H1 (cell line): Measurements from ENCODE around the gene MRAP. TPM values are rescaled to one million over a fixed set of nuclear protein-coding genes. Genes with fewer than 3 reads are reported as not detected.

ENCODE experiments used
- CTCF ChIA-PET: fragments of 300-600 bp; sonication (Branson Sonifier 250); formaldehyde crosslinking; loops from one replicate; lab custom pipeline; 2021; ENCODE audit not compliant: partially characterized antibody; lab: Charles Lee
- POLR2A ChIA-PET: fragments of 300-600 bp; sonication (Branson Sonifier 250); formaldehyde crosslinking; loops from one replicate; lab custom pipeline; 2021; ENCODE audit warnings: inconsistent platforms; ENCODE audit not compliant: partially characterized antibody; lab: Charles Lee
- DNase-seq, 2 experiments: peaks; one replicate each; pipeline versions ENCODE4 v3.0.0 to v3.0.0-alpha.2; 2010 to 2022; ENCODE audit warnings: low spot score in 2 of 2, low read depth in 1 of 2, mixed read lengths in 1 of 2
- FAIRE-seq: peaks from 2 replicates; lab custom pipeline; 2011; peaks lifted over from hg19 to GRCh38; lab: Jason Lieb, UNC
- H2AFZ ChIP-seq: 2 replicates; pipeline ENCODE4 v1.8.1; 2012; ENCODE audit warnings: low read length, inconsistent platforms
- H2AK5ac ChIP-seq: 2 replicates; pipeline ENCODE4 v1.6.1; 2013; ENCODE audit warnings: low read depth, low read length
- H2BK120ac ChIP-seq: replicated peaks from 2 replicates; pipeline ENCODE3; 2013; ENCODE audit warnings: low read depth, low read length, inconsistent platforms
- H2BK12ac ChIP-seq: 2 replicates; pipeline ENCODE4 v1.6.1; 2013; ENCODE audit warnings: low read depth, low read length
- H2BK15ac ChIP-seq: 2 replicates; pipeline ENCODE4 v1.6.1; 2013; ENCODE audit warnings: low read length
- H2BK20ac ChIP-seq: 2 replicates; pipeline ENCODE4 v1.6.1; 2013; ENCODE audit warnings: low read length
- H2BK5ac ChIP-seq: 2 replicates; pipeline ENCODE4 v1.6.1; 2013; ENCODE audit warnings: low read depth, low read length
- H3K14ac ChIP-seq: 2 replicates; pipeline ENCODE4 v1.6.1; 2013; ENCODE audit warnings: inconsistent platforms; ENCODE audit not compliant: insufficient read length
- H3K18ac ChIP-seq: 2 replicates; pipeline ENCODE4 v1.6.1; 2013; ENCODE audit warnings: low read length; ENCODE audit errors: extremely low read depth
- H3K23ac ChIP-seq: 2 replicates; pipeline ENCODE4 v1.6.1; 2013; ENCODE audit warnings: inconsistent platforms; ENCODE audit not compliant: insufficient read length
- H3K23me2 ChIP-seq: 2 replicates; pipeline ENCODE4 v1.6.1; 2013; ENCODE audit warnings: low read depth, low read length
- H3K27ac ChIP-seq: 2 replicates; pipeline ENCODE4 v1.6.1; 2011; ENCODE audit warnings: low read depth, low read length, inconsistent platforms
- H3K27me3 ChIP-seq, 4 experiments: replicated peaks in 1 of 4; 1 replicate in 1 of 4; 2 replicates in 3 of 4; pipeline versions ENCODE4 v1.6.1 to v1.8.1; 2011 to 2013; ENCODE audit warnings: low read length in 3 of 4, mild to moderate bottlenecking in 3 of 4, inconsistent platforms in 2 of 4, mixed read lengths in 2 of 4, moderate library complexity in 1 of 4; ENCODE audit not compliant: control insufficient read depth in 3 of 4, insufficient read depth in 3 of 4; ENCODE audit errors: extremely low read depth in 1 of 4
- H3K36me3 ChIP-seq, 4 experiments: 2 replicates each; pipeline versions ENCODE4 v1.6.1 to v1.8.1; 2011 to 2013; ENCODE audit warnings: mild to moderate bottlenecking in 4 of 4, low read length in 3 of 4, moderate library complexity in 2 of 4, control low read depth in 1 of 4, inconsistent platforms in 1 of 4; ENCODE audit not compliant: insufficient read depth in 4 of 4, control insufficient read depth in 2 of 4
- H3K4ac ChIP-seq: replicated peaks from 2 replicates; pipeline ENCODE3; 2013; ENCODE audit warnings: low read length, low read depth, mixed read lengths, inconsistent platforms; ENCODE audit not compliant: insufficient read length
- H3K4me1 ChIP-seq, 4 experiments: replicated peaks in 1 of 4; 1 replicate in 1 of 4; 2 replicates in 3 of 4; pipeline versions ENCODE4 v1.6.1 to v1.8.1; 2011 to 2013; ENCODE audit warnings: low read length in 3 of 4, inconsistent platforms in 2 of 4, mixed read lengths in 1 of 4; ENCODE audit not compliant: insufficient read depth in 4 of 4, control insufficient read depth in 3 of 4
- H3K4me2 ChIP-seq, 2 experiments: 2 replicates each; pipeline versions ENCODE4 v1.6.1 to v1.8.1; 2011 to 2013; ENCODE audit warnings: low read depth in 2 of 2, low read length in 2 of 2, control low read depth in 1 of 2, inconsistent platforms in 1 of 2, mild to moderate bottlenecking in 1 of 2; ENCODE audit not compliant: insufficient read depth in 1 of 2
- H3K4me3 ChIP-seq, 4 experiments: fragments of 200-600, 300-600 bp in 1 of 4; sonication (generic), shearing (Covaris generic), sonication (Bioruptor Twin) in 1 of 4; 2 replicates each; pipeline versions ENCODE4 v1.5.1 to v1.8.1; 2011 to 2016; ENCODE audit warnings: low read length in 4 of 4, low read depth in 3 of 4, control low read depth in 2 of 4, inconsistent platforms in 2 of 4, mild to moderate bottlenecking in 2 of 4, mixed read lengths in 1 of 4, moderate library complexity in 1 of 4; ENCODE audit not compliant: insufficient read depth in 2 of 4; ENCODE audit errors: extremely low read depth in 1 of 4
- H3K56ac ChIP-seq: replicated peaks from 2 replicates; pipeline ENCODE3; 2013; ENCODE audit warnings: low read depth, mild to moderate bottlenecking, mixed read lengths, low read length, inconsistent platforms; ENCODE audit not compliant: insufficient read length
- H3K79me1 ChIP-seq: 2 replicates; pipeline ENCODE4 v1.6.1; 2013; ENCODE audit warnings: low read depth, low read length, control low read depth
- H3K79me2 ChIP-seq, 2 experiments: 2 replicates each; pipeline versions ENCODE4 v1.6.1 to v1.8.1; 2012 to 2013; ENCODE audit warnings: low read length in 2 of 2, mild to moderate bottlenecking in 2 of 2, inconsistent platforms in 1 of 2; ENCODE audit not compliant: insufficient read depth in 2 of 2, control insufficient read depth in 1 of 2
- H3K9ac ChIP-seq, 4 experiments: replicated peaks in 1 of 4; 1 replicate in 1 of 4; 2 replicates in 3 of 4; pipeline versions ENCODE4 v1.6.1 to v1.8.1; 2011 to 2013; ENCODE audit warnings: low read depth in 3 of 4, low read length in 3 of 4, control low read depth in 2 of 4, mild to moderate bottlenecking in 2 of 4, moderate library complexity in 2 of 4, inconsistent platforms in 1 of 4; ENCODE audit errors: extremely low read depth in 1 of 4
- H3K9me3 ChIP-seq, 2 experiments: 2 replicates each; pipeline versions ENCODE4 v1.6.1 to v1.8.1; 2012 to 2013; ENCODE audit warnings: mild to moderate bottlenecking in 2 of 2, moderate library complexity in 2 of 2, control low read depth in 1 of 2, inconsistent platforms in 1 of 2, low read depth in 1 of 2, low read length in 1 of 2, mixed read lengths in 1 of 2; ENCODE audit not compliant: insufficient read depth in 2 of 2
- H4K20me1 ChIP-seq, 2 experiments: replicated peaks in 1 of 2; 2 replicates each; pipeline versions ENCODE3 to v1.8.1; 2011 to 2013; ENCODE audit warnings: inconsistent platforms in 2 of 2, low read length in 2 of 2, mild to moderate bottlenecking in 1 of 2; ENCODE audit not compliant: insufficient read depth in 2 of 2, control insufficient read depth in 1 of 2
- H4K5ac ChIP-seq: 2 replicates; pipeline ENCODE4 v1.6.1; 2013; ENCODE audit warnings: low read length, low read depth, mixed read lengths, inconsistent platforms; ENCODE audit not compliant: insufficient read length
- H4K8ac ChIP-seq: 2 replicates; pipeline ENCODE4 v1.8.0; 2013; ENCODE audit warnings: mild to moderate bottlenecking, moderate library complexity, low read length, inconsistent platforms; ENCODE audit not compliant: insufficient read depth; ENCODE audit errors: extremely low read depth
- H4K91ac ChIP-seq: replicated peaks from 2 replicates; pipeline ENCODE3; 2013; ENCODE audit warnings: low read length, mixed read lengths, inconsistent platforms; ENCODE audit not compliant: insufficient read length
- BACH1 ChIP-seq: IDR thresholded peaks from 2 replicates; pipeline ENCODE4 v1.6.1; 2012; ENCODE audit warnings: low read length, improper control_type of control experiment
- BCL11A ChIP-seq, 2 experiments: IDR thresholded peaks; one replicate each; pipeline ENCODE4 v1.6.1; 2011; ENCODE audit warnings: low read depth in 2 of 2, low read length in 2 of 2, mild to moderate bottlenecking in 2 of 2
- CBX8 ChIP-seq: fragments of 300-800, 300-1000 bp; sonication (generic); IDR thresholded peaks from 2 replicates; pipeline ENCODE4 v1.7.1; 2016; ENCODE audit warnings: low read depth, low read length, borderline replicate concordance
- EGR1 ChIP-seq: IDR thresholded peaks from 2 replicates; pipeline ENCODE4 v1.6.1; 2011; ENCODE audit warnings: low read depth, low read length, borderline replicate concordance
- HDAC2 ChIP-seq, 2 experiments: fragments of 300-600 bp in 1 of 2; sonication (generic) in 1 of 2; IDR thresholded peaks; 2 replicates each; pipeline ENCODE4 v1.6.1; 2011 to 2012; ENCODE audit warnings: low read depth in 2 of 2, low read length in 2 of 2, mild to moderate bottlenecking in 2 of 2, moderate library complexity in 2 of 2, borderline replicate concordance in 1 of 2, inconsistent platforms in 1 of 2
- MAFK ChIP-seq: IDR thresholded peaks from 2 replicates; pipeline ENCODE4 v1.6.1; 2012; ENCODE audit warnings: low read depth, mild to moderate bottlenecking, improper control_type of control experiment, low read length
- RAD21 ChIP-seq, 2 experiments: IDR thresholded peaks in 1 of 2; conservative IDR thresholded peaks in 1 of 2; 2 replicates each; pipeline ENCODE4 v1.6.1; 2011; ENCODE audit warnings: low read depth in 2 of 2, low read length in 2 of 2, improper control_type of control experiment in 1 of 2, inconsistent platforms in 1 of 2, mild to moderate bottlenecking in 1 of 2, moderate library complexity in 1 of 2
- RFX5 ChIP-seq: IDR thresholded peaks from 2 replicates; pipeline ENCODE4 v1.6.1; 2011; ENCODE audit warnings: low read depth, low read length, improper control_type of control experiment, borderline replicate concordance
- RXRA ChIP-seq: IDR thresholded peaks from 2 replicates; pipeline ENCODE4 v1.6.1; 2011; ENCODE audit warnings: low read depth, mild to moderate bottlenecking, low read length, moderate library complexity; ENCODE audit not compliant: insufficient read depth
- SIRT6 ChIP-seq: IDR thresholded peaks from one replicate; pipeline ENCODE4 v1.7.1; 2012; ENCODE audit warnings: low read length, inconsistent platforms
- SP1 ChIP-seq: IDR thresholded peaks from 2 replicates; pipeline ENCODE4 v1.6.1; 2011; ENCODE audit warnings: low read depth, low read length
- TCF12 ChIP-seq: IDR thresholded peaks from 2 replicates; pipeline ENCODE4 v1.6.1; 2011; ENCODE audit warnings: low read depth, mild to moderate bottlenecking, low read length
- USF2 ChIP-seq: IDR thresholded peaks from 2 replicates; pipeline ENCODE4 v1.6.1; 2011; ENCODE audit warnings: low read length, improper control_type of control experiment
- WGBS, 2 experiments: shearing (Covaris generic) in 1 of 2; methylation state at CpG; one replicate each; pipeline versions ENCODE4 v1.1.6 to v1.1.7; 2013 to 2015; ENCODE audit warnings: low lambda C conversion rate in 2 of 2, mixed read lengths in 2 of 2, inconsistent platforms in 1 of 2, low coverage in 1 of 2, missing lambda C conversion rate in 1 of 2; ENCODE audit not compliant: insufficient replicate concordance in 2 of 2, insufficient coverage in 1 of 2, insufficient read length in 1 of 2; ENCODE audit errors: extremely low coverage in 1 of 2, missing lambda C conversion rate in 1 of 2; 5-methylcytosine and 5-hydroxymethylcytosine counted together
- polyA plus RNA-seq, 7 experiments: library from polyadenylated mRNA; depleted of rRNA in 3 of 7; stranded (reverse) in 5 of 7; unstranded in 2 of 7; fragments of >200 nt in 5 of 7; fragments of 200-250 nt in 2 of 7; gene quantifications; 1 replicate in 5 of 7; 2 replicates in 1 of 7; 4 replicates in 1 of 7; pipeline versions ENCODE4 v1.2.1 to v1.2.3, GENCODE V29; 2011 to 2013; ENCODE audit warnings: missing spikeins in 2 of 7, mixed read lengths in 2 of 7
- total RNA-seq: library from RNA; stranded (reverse); fragmentation: NEBNext Ultra II Directional; extraction: Animal tissue kit (Norgen Biotek cat#: 25700); gene quantifications from 2 replicates; pipeline ENCODE4 v1.2.1, GENCODE V29; 2021

MRAP gene
- total and polyA plus RNA-seq, 2 of the 8 experiments (the other 6 are each of a cell fraction or from before 2014, with no cell fraction given) = not detected

GRCh38 chr21:32308696-32309095, 10.0 kb downstream of the MRAP start:
- Histone ChIP-seq H2BK12ac (no peak overlapping the region), H3K27me3 (no peaks in the 10 kb centered on the region), H2BK5ac (no peak overlapping the region), H3K4me3 (no peak overlapping the region), H3K36me3 (peaks cover 2 to 13% (median 4%) of the 10 kb centered on the region in 4 experiments; a peak in 6 of 8 replicates), H4K8ac (no peak overlapping the region), H2BK120ac (no peak overlapping the region), H3K9me3 (no peaks in the 10 kb centered on the region), H4K91ac (no peak overlapping the region), H2AFZ (no peak overlapping the region), H2BK15ac (no peak overlapping the region), H3K9ac (no peak overlapping the region; a peak in 1 of 7 replicates), H3K18ac (no peak overlapping the region), H3K14ac (no peak overlapping the region), H3K79me1 (peaks cover 5% of the 10 kb centered on the region; the same call in 1 of the 2 replicates), H2BK20ac (no peak overlapping the region), H4K5ac (no peak overlapping the region), H3K56ac (no peak overlapping the region), H3K23me2 (no peaks in the 10 kb centered on the region), H3K4ac (no peak overlapping the region), H3K4me1 (peaks cover 0 to 7% (median 4%) of the 10 kb centered on the region in 4 experiments; a peak in 5 of 7 replicates), H3K27ac (no peak overlapping the region), H4K20me1 (peaks cover 0 to 2% of the 10 kb centered on the region in 2 experiments), H2AK5ac (no peak overlapping the region), H3K4me2 (no peak overlapping the region), H3K79me2 (no peaks in the 10 kb centered on the region), H3K23ac (no peak overlapping the region)
- POLR2A ChIA-PET = interaction anchor here (0.6 kb wide), 2 partner anchors 24 to 305 kb away, joined by 3 to 4 read pairs; no protein-coding TSS in a partner anchor
- WGBS, 2 experiments = 94% methylated on average over 10 of the region's 10 CpGs; no CpG with 5 or more reads in 1 of the 2 experiments
- CTCF ChIA-PET = interaction anchor here (0.7 to 1.5 kb wide), 8 partner anchors 9 to 281 kb away, joined by 3 to 5 read pairs (median 3); no protein-coding TSS in a partner anchor
- FAIRE-seq (no peak), DNase-seq (peak in 1 of 2 experiments; percentile 39)
- no peak for TF ChIP-seq USF2
- TF ChIP-seq RXRA = no peak
- TF ChIP-seq MAFK = no peak
- no peak for TF ChIP-seq HDAC2 (IDR thresholded peaks at IDR 0.05; ENCODE audit: borderline replicate concordance in 1 of 2, low read depth in 2 of 2, low read length in 2 of 2)
- no peak for TF ChIP-seq EGR1
- TF ChIP-seq SIRT6 = no peak
- no peak for TF ChIP-seq TCF12
- TF ChIP-seq RAD21 (IDR thresholded peaks at IDR 0.05 in 1 of 2, conservative IDR thresholded peaks at IDR 0.05 in 1 of 2; ENCODE audit: low read depth in 2 of 2, low read length in 2 of 2) = no peak
- TF ChIP-seq RFX5 = no peak
- TF ChIP-seq SP1 = no peak
- TF ChIP-seq BACH1 = no peak
- TF ChIP-seq BCL11A (IDR thresholded peaks at IDR 0.05; ENCODE audit: low read depth in 2 of 2, low read length in 2 of 2) = no peak
- no peak for TF ChIP-seq CBX8
